HG03103 (cell line): ENCODE results near the gene SPI1.
"Not testable (repeated sequence)": the region's sequence is repeated elsewhere in the genome, so short reads cannot be mapped to it uniquely, and the experiment has no call there.

Source experiments
- ATAC-seq: cut with Tn5 transposase; IDR thresholded peaks from one replicate; pipeline ENCODE4 v1.9.1; 2021; ENCODE audit warnings: low read depth; ENCODE audit not compliant: unreplicated experiment

The SPI1 gene

DNA sequence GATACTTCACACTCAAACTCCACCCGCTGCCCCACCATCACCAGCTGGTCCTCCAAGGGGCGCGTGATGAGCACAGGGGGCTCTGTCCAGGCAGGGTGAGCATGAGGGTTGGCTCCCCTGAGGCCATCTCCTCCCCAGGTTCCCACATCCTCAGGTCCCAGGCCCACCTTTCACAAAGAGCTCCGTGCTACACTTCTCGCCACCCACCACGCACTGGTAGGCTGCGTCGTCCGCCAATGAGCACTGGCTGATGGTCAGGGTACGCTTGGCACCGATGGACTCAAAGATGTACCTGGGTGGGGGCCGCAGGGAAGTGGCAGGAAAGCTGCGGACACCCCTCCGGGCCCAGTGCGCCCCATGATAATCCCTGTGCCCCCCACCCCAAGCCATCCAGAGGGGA, 35.5 kb downstream of the SPI1 start:
- no peak for ATAC-seq

DNA sequence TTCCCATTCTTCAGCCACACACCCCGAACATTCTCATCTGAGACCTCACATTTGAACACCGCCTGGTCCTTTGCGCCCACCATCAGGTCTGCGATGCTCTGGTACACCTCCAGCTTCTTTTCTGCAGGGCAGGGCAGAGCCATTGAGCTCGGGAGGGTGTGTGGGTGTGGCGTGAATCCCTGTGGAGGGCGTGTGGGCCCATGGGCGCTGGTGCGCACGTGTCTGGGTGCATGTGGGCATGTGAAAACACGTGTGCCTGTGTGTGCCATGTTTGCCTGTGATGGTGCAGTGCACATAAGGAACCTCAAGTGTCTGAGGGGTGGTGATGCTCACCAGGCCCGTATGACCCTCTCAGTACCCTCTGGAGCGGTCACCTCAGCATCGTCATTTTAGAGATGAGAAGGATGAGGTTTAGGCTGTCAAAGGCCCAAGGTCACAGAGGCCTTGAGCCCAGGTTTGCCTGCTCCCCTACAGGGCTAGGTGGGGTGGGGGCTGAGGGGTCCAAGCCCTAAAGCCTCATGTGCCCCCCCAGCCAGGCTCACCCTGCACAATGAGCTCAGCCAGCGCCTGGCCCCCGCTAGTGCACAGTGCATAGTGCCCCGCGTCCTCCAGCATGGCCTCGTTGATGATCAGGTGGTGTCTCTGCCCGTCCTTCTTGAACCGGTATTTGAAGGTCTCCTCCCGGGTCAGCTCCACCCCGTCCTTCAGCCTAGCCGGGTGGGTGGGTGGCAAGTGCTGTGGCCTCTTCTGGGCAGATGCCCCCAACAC, 36.1 kb downstream of the SPI1 start:
- ATAC-seq = no peak

GRCh38 chr11:47340980-47341775, 37.2 kb downstream of the SPI1 start:
- no peak for ATAC-seq

- no peak for ATAC-seq
Measured at GRCh38 chr11:47340010-47340409, 38.3 kb downstream of the SPI1 start.

DNA sequence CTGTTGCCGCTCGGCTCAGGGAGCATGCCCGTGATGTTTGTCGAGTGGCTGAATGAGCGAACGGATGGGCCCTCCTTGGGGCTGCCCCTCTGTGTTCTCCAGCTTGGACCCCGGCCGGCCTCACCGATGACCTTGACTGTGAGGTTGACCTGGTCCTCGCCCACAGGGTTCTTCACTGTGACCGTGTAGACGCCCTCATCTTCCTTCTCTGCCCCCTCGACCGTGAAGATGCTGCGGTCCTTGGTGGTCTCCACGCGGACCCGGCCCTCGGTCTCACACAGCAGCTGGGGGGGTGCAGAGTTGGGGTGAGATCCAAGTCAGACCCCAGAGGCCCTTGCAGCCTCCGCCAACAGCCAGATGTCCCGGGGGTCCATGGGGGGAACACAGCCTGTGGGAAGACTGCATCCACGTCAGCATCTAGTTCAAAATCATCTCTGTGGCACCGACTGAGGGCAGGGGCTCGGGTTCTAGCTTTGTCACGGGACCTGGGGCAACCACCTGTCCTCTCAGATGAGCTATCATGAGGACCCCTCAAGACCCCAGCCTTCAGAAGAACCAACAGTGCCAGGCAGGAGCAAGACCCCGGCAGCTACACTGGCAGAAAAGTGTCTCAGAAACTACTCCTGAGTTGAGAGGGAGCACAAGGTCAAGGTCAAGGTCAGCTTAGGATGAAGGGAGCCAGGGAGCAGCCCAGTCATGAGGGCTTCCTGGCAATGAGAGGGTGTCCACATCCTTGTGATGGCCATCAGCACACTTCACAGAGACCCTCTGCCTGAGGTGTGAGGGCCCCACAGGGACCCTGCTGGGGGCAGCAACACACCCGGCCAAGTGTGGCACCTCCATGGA, 39.7 kb downstream of the SPI1 start:
- ATAC-seq = no peak

DNA sequence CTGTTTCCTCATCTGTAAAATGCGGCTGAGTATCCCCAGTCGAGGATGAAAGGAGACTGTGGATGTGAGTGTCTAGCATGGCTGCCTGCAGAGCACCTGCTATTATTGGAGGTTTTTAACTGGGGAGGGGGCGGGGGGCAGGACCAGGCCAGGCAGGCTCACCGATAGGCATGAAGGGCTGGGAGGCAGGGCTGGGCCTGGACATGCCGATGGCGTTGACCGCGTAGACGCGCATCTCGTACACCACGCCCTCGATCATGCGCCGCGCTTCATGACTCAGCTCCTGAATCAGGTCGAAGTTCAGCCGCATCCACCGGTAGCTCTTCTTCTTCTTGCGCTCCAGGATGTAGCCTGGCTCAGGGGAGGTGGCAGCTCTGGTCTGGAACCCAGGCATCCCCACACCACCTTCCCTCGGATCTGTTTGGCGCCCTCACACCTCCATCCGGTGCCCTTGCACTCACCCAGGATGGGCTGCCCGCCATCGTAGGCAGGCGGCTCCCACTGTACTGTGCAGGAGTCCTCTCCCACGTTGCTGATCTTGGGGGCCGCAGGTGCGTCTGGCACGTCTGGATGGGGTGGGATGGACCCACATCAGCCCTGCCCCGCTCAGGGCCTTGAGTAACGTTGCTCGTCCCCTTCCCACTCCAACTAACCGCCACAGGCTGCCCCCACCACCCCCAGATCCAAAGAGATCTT, 41.0 kb downstream of the SPI1 start:
- no peak for ATAC-seq

GRCh38 chr11:47336595-47336994, 41.8 kb downstream of the SPI1 start:
- ATAC-seq = no peak

DNA sequence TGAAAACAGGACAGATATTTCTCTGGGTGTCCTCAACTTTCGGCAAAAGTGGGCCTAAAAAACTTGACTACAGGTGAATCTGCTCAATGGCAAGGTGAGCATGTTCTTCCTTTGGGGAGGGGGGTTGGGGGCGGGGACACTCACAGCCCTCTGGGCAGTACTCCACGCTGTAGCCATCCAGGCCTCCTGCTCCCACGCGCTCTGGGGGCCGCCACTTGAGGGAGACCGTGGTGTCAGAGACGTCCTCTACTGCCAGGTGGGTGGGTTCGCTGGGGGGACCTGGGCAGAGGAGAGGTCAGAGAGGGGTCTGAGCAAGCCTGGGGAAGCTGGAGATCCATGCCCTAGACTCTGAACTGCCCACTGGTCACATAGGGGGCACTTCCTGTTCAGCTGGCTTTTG, 42.6 kb downstream of the SPI1 start:
- ATAC-seq = no peak

DNA sequence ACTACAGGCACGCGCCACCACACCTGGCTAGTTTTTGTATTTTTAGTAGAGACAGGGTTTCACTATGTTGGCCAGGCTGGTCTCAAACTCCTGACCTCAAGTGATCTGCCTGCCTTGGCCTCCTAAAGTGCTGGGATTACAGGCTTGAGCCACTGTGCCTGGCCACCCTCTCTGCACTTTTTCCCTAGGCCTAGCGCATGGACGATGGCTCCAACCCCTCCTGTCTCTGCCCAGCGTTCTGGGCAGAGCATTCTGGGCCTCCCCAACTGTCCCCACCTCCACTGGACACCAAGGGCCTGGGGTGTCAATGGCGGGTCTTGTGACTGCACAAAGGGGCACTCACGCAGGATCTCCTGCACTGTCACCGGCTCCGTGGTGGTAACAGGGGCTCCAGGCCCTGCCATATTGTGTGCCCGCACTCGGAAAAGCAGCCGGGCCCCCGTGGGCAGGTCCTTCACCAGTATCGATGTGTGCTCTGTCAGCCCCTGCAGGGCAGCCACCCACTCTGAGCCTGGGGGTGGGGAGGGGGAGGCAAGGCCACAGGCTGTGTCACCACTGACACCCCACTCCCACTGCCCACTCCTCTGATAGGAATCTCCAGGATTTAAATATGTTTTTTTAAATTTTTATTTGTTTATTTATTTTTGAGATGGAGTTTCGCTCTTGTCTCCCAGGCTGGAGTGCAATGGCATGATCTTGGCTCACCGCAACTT, 43.5 kb downstream of the SPI1 start:
- not testable (repeated sequence) for ATAC-seq

DNA sequence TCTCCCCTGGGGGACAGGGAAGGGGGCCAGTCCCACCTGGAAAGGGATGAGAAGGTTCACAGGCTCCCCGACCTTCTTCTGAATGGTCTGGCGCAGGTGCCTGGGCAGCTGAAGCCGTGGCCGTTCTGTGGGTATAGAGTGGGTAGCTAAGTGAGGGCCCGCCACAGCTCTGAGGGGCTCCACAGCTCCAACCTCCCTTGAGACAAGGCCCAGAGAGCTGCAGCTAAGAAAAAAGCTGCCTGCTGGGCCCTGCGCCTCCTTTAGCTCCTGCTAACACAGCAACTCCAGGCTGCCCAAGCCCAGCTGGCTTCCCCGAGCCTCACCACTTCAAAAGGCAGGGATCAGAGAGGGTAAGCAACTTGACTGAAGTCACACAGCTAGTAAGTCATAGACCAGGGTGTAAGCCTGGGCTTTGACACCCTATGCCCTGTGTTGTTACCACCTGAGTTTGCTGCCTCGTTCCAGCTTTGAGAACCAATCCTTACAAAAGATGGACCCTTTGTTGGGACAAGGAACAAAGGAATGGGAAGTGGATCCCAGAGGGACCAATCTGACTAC, 44.4 kb downstream of the SPI1 start:
- ATAC-seq = no peak

DNA sequence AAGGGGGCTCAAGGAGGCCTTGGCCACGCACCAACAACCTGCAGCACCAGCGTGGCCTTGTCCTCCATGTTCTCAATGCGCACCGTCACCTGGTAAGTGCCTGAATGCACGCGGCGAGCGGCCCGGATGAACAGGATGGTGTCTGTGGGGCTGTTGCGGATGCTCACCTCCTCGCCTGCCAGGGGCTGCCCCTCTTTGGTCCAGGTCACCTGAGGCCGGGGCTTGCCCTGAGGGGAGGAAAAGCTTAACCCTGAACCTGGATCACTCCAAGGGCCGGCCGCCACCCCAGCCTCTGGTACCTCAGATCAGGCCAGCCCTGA, 44.9 kb downstream of the SPI1 start:
- no peak for ATAC-seq

DNA sequence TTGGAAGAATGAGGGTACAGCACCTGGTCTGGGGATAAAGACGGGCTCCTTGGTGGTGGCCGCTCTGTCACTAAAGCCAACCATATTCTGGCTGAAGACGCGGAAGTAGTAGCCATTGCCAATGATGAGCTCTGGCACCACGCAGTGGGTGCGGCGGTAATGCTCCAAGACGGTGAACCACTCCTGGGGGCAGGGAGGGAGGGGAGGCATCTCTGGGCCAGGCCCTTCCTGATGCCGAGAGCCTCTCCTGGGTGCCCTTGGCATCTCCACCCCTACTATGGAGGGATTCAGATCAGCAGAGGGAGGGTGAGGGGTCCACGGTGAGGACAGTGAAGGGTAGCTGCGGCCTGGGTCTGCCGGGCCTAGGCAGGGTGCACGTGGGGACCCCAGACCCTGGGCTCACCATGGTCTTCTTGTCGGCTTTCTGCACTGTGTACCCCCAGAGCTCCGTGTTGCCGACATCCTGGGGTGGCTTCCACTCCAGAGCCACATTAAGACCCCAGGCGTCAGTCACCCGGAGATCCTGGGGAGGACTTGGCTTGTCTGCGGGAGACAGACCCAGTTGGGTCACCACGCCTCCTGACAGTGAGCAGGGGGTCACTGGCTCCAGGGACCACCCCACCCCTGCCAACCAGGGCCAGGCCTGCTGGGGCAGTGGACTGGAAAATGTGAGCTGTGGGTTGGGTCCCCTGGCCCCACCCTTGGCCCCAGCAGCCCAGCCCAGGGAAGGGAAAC, 45.4 kb downstream of the SPI1 start:
- no peak for ATAC-seq

- ATAC-seq = no peak
Measured at GRCh38 chr11:47332303-47332711, 46.0 kb downstream of the SPI1 start.

DNA sequence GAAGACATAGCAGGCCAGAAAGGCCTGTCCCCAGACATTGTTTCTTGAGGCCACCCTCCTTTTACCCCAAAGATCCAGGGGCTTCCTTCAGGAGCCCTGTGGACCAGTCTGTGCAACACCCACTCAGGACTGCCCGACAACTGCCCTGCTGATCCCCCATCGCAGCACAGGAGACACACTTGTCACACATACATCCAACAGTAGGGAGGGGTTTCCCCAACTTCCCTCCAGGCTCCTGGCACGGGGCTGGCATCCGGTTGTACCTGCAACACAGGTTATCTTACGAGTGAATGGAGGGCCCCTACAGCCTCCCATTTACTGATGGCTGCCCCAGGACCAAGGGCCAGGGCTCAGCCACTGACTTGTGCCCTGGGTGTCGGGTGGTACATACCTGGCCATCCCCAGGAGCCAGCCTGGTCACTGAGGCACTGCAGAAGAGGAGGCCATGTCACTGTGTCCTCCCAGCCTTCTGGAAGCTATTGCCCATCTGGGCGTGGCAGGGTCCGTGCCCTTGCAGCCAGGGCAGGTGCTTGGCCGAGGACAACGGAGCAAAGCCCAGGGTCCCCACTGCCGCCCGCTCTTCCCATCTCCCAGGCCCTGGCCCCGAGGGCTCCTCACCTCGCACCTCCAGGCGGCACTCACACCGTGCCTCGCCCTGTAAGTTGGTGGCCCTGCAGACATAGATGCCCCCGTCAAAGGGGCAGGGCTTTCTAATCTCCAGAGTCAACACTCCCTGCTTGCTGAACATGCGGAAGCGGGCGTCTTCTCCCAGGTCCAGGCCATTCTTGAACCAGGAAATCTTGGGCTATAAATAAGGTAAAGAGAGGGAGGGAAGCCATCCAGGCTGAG, 46.7 kb downstream of the SPI1 start:
- no peak for ATAC-seq

DNA sequence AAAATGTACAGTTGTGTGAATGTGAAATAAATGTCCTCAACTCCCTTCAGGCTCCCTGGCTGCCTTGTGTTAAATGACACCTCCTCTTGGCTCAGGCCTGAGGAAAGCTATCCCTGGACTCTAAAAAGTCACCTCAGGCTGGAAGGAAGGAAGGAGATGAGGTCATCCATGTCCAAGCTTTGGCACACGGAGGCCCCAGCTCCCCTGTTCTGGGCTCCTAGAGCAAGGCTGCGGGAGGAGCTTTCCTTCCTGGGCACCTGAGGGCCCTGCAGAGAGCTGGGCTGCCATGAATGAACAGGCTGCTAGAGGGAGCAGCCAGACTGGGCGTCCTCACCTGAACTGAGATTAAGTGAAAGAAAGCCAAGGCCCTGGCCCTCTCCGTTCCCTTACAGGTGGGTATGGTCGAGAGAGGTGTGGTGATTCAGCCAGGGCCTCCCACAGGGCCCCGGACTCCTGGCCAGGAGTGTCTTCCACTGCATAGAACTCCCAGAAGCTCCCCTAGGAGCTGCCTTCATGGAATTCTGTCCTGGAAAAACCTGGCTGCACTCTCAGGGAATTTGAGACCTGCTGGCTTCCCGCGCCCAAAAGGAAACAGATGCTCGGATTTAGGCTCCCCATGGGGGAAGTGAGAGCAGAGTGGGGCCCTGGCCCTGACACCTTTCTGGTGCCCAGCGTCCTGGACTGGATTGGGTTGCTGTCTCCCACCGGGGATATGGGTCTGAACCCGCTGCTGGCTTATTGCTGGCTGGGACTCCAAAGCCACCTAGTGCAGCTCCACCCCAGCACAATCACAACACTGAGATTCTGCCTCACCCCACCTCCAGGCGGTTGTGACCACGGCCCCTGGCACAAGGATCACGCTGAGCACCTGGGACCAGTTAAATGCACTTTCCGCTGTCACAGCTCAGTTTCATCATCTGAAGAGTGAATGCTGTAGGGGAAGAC, 48.1 kb downstream of the SPI1 start:
- ATAC-seq = no peak

DNA sequence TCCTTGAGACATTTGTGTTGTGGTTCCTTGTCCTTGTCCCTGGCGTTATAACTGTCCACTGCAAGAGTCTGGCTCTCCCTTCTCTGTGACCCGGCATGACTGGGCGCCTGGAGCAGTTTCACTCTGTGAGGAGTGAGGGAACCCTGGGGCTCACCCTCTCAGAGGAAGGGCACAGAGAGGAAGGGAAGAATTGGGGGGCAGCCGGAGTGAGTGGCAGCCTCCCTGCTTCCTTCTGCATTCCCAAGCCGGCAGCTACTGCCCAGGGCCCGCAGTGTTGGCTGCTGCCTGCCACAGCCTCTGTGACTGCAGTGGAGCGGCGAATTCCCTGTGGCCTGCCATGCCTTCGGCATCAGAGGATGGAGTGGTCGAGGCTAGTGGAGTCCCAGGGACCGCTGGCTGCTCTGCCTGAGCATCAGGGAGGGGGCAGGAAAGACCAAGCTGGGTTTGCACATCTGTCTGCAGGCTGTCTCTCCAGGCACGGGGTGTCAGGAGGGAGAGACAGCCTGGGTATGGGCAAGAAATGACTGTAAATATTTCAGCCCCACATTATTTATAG, 48.8 kb downstream of the SPI1 start:
- no peak for ATAC-seq
